Caco-2 (cell line): ENCODE data around the gene TIMMDC1. TPM values are rescaled to one million over a fixed set of nuclear protein-coding genes. Genes with fewer than 3 reads are reported as not detected.

ENCODE experiments used
- Bru-seq: library from RNA; stranded (reverse); fragments of 400-500 nt; gene quantifications from one replicate; lab custom pipeline; 2021; lab: Mats Ljungman, UMichigan
- BruChase-seq, 2 experiments: library from RNA; stranded (reverse); fragments of 400-500 nt; gene quantifications; one replicate each; lab custom pipeline; 2021; lab: Mats Ljungman, UMichigan
- BruUV-seq: library from RNA; stranded (reverse); fragments of 400-500 nt; replicated peaks from 2 replicates; lab custom pipeline; 2021; lab: Mats Ljungman, UMichigan
- CTCF ChIA-PET: fragments of 300-600 bp; sonication (Branson Sonifier 250); formaldehyde crosslinking; loops from one replicate; lab custom pipeline; 2022; ENCODE audit warnings: antibody characterized with exemption; lab: Charles Lee
- POLR2A ChIA-PET: fragments of 300-600 bp; sonication (Branson Sonifier 250); formaldehyde crosslinking; loops from one replicate; lab custom pipeline; 2022; ENCODE audit warnings: antibody characterized with exemption; lab: Charles Lee
- DNase-seq, 2 experiments: peaks; one replicate each; pipeline versions ENCODE4 v3.0.0 to v3.0.0-alpha.2; 2020 to 2022
- H3K27me3 ChIP-seq: replicated peaks from 2 replicates; pipeline ENCODE4 v1.6.0; 2011; ENCODE audit warnings: low read length; ENCODE audit not compliant: control insufficient read depth, insufficient read depth
- H3K36me3 ChIP-seq: 2 replicates; pipeline ENCODE4 v1.5.1; 2011; ENCODE audit warnings: low read length; ENCODE audit not compliant: control insufficient read depth, insufficient read depth
- H3K4me1 ChIP-seq: fragments of 250-450 bp; sonication (Bioruptor Pico); 2 replicates; pipeline ENCODE4 v1.5.1; 2020; ENCODE audit warnings: mild to moderate bottlenecking
- H3K4me3 ChIP-seq: 2 replicates; pipeline ENCODE4 v1.5.1; 2011; ENCODE audit warnings: low read depth, mild to moderate bottlenecking, control low read depth, low read length
- H3K9me3 ChIP-seq: fragments of 250-450 bp; sonication (Bioruptor Pico); 2 replicates; pipeline ENCODE4 v1.5.1; 2020; ENCODE audit warnings: mild to moderate bottlenecking, moderate library complexity
- H3K27ac Mint-ChIP-seq: one replicate; pipeline ENCODE4 v1.8.0; 2022; ENCODE audit warnings: mixed read lengths; ENCODE audit not compliant: unreplicated experiment
- H3K27me3 Mint-ChIP-seq: one replicate; pipeline ENCODE4 v1.8.0; 2022; ENCODE audit warnings: mixed read lengths; ENCODE audit not compliant: insufficient read depth, unreplicated experiment
- H3K36me3 Mint-ChIP-seq: one replicate; pipeline ENCODE4 v1.8.0; 2022; ENCODE audit warnings: mild to moderate bottlenecking, mixed read lengths; ENCODE audit not compliant: insufficient read depth, unreplicated experiment
- H3K4me1 Mint-ChIP-seq: one replicate; pipeline ENCODE4 v1.8.0; 2022; ENCODE audit warnings: low read depth, mixed read lengths; ENCODE audit not compliant: unreplicated experiment
- H3K4me3 Mint-ChIP-seq: one replicate; pipeline ENCODE4 v1.8.0; 2022; ENCODE audit warnings: mild to moderate bottlenecking, moderate library complexity, mixed read lengths; ENCODE audit not compliant: unreplicated experiment
- H3K9me3 Mint-ChIP-seq: one replicate; pipeline ENCODE4 v1.8.0; 2022; ENCODE audit warnings: mixed read lengths; ENCODE audit not compliant: unreplicated experiment
- intact Hi-C: fragments of 100-400 bp; cut with micrococcal nuclease; formaldehyde crosslinking; loops from one replicate; pipeline ENCODE4 v1.10.0; 2022; ENCODE audit not compliant: unreplicated experiment
- long read RNA-seq: library from polyadenylated mRNA; stranded (forward); transcript quantifications from one replicate; pipeline ENCODE4 v2.0.0, GENCODE V29; 2022
- total RNA-seq: library from RNA; stranded (reverse); gene quantifications from 2 replicates; pipeline ENCODE4 v1.2.3, GENCODE V29; 2022
- TF ChIP-seq, protein P1 (sequence below), 2 experiments: fragments of 200-600 bp in 1 of 2; IDR thresholded peaks; 1 replicate in 1 of 2; 2 replicates in 1 of 2; pipeline versions ENCODE4 v1.5.1 to v1.8.0; 2011 to 2022; ENCODE audit warnings: antibody characterized with exemption in 1 of 2, control low read depth in 1 of 2, inconsistent platforms in 1 of 2, low read depth in 1 of 2, low read length in 1 of 2, mild to moderate bottlenecking in 1 of 2, moderate library complexity in 1 of 2; ENCODE audit not compliant: insufficient read depth in 1 of 2, severe bottlenecking in 1 of 2, unreplicated experiment in 1 of 2

TIMMDC1 gene, protein sequence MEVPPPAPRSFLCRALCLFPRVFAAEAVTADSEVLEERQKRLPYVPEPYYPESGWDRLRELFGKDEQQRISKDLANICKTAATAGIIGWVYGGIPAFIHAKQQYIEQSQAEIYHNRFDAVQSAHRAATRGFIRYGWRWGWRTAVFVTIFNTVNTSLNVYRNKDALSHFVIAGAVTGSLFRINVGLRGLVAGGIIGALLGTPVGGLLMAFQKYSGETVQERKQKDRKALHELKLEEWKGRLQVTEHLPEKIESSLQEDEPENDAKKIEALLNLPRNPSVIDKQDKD
- total RNA-seq (64.5 and 66.7 TPM in 2 replicates), Bru-seq, nascent RNA (percentile 75 among the genes with signal in this experiment), BruChase-seq, experiment 1, labeled RNA remaining after a 2-hour chase (percentile 78 among the genes with signal in this experiment), BruChase-seq, experiment 2, labeled RNA remaining after a 6-hour chase (percentile 74 among the genes with signal in this experiment)
- long read RNA-seq, transcript TIMMDC1-208 (7 exons, 2,394 nt) = major isoform, 52 of 63 reads
- long read RNA-seq, partial matches to known transcripts = 2 of 63 reads
- long read RNA-seq, other reads (novel, unspliced or antisense) = 7 of 63 reads

DNA sequence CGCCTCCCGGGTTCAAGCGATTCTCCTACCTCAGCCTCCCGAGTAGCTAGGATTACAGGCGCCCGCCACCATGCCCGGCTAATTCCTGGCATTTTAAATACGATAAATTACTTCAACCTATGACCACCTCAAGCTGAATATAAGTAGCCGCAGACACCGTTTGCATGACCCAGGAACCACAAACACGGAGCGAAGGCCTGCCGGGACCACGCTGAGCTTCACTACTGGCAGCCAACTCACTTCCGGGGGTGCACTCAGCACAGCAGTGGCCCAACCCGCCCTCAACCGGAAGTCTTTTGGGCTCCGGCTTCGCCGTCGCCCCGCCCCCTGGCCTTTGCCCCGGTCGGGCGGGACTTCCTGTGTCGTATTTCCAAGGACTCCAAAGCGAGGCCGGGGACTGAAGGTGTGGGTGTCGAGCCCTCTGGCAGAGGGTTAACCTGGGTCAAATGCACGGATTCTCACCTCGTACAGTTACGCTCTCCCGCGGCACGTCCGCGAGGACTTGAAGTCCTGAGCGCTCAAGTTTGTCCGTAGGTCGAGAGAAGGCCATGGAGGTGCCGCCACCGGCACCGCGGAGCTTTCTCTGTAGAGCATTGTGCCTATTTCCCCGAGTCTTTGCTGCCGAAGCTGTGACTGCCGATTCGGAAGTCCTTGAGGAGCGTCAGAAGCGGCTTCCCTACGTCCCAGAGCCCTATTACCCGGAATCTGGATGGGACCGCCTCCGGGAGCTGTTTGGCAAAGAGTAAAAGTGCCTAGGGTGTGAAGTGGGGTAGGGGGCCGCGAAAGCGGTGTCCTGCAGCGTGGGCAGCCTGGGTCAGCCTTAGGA is at the start of gene TIMMDC1:
Gene TIMMDC1, plus strand, starts transcription at position 362 of the 826 bp plus-strand sequence. Its CDS starts 187 bp downstream, at position 549.
- no peaks in the 10 kb centered on the region for H3K27me3 ChIP-seq
- H3K4me3 ChIP-seq = peak within 1 kb of the TSS; percentile 42
- POLR2A ChIA-PET = interaction anchor here (1.2 to 2.4 kb wide), 4 partner anchors 30 to 178 kb away, joined by 4 to 29 read pairs (median 8); partner anchors contain the start of genes COX17, POGLUT1 and TMEM39A
- Mint-ChIP-seq H3K9me3 (no peaks in the 10 kb centered on the region), H3K36me3 (peaks cover 10% of the 10 kb centered on the region), H3K4me3 (peak within 1 kb of the TSS; percentile 99), H3K27ac (peak within 1 kb of the TSS; percentile 98), H3K4me1 (peaks cover 12% of the 10 kb centered on the region), H3K27me3 (no peaks in the 10 kb centered on the region)
- no peaks in the 10 kb centered on the region for H3K9me3 ChIP-seq
- TF ChIP-seq, protein P1, sequence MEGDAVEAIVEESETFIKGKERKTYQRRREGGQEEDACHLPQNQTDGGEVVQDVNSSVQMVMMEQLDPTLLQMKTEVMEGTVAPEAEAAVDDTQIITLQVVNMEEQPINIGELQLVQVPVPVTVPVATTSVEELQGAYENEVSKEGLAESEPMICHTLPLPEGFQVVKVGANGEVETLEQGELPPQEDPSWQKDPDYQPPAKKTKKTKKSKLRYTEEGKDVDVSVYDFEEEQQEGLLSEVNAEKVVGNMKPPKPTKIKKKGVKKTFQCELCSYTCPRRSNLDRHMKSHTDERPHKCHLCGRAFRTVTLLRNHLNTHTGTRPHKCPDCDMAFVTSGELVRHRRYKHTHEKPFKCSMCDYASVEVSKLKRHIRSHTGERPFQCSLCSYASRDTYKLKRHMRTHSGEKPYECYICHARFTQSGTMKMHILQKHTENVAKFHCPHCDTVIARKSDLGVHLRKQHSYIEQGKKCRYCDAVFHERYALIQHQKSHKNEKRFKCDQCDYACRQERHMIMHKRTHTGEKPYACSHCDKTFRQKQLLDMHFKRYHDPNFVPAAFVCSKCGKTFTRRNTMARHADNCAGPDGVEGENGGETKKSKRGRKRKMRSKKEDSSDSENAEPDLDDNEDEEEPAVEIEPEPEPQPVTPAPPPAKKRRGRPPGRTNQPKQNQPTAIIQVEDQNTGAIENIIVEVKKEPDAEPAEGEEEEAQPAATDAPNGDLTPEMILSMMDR (IDR thresholded peaks at IDR 0.05; ENCODE audit: insufficient read depth in 1 of 2, low read depth in 1 of 2, low read length in 1 of 2, severe bottlenecking in 1 of 2, unreplicated experiment in 1 of 2) = no peak
- TSS peak; percentile 66 for BruUV-seq
- peak; percentile 96 to 97 for DNase-seq
- H3K4me1 ChIP-seq = 0 out of 2 replicates have a peak, but pooled peaks cover 7% of the 10 kb centered on the region
- CTCF ChIA-PET = interaction anchor here (0.7 to 1.0 kb wide), 2 partner anchors 35 to 75 kb away, joined by 3 to 5 read pairs; partner anchors contain the start of gene TMEM39A
- H3K36me3 ChIP-seq = no peaks in the 10 kb centered on the region
- intact Hi-C loops = loop anchor here (1.0 kb wide), 3 partner anchors 29 to 179 kb away; partner anchors contain the start of genes COX17 and TMEM39A

DNA sequence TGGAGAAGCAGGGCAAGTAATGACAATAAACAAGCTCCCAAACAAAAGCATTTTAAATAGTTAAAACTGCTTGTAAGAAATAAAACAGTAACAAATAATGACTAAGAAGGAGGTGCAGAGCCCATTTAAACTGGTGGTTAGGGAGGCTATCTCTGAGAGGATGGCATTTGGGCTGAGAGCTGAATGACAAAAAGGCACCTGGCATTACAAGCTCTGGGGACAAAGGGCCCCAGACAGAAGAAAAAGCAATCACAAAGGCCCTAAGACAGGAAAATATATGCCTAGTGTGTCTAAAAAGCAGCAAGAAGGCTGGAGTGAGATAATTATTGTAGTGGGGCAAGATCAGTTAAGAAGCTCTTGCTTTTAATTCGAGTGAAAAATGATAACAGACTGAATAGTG is 44.5 kb upstream of the TIMMDC1 start:
- DNase-seq = no peak
- Mint-ChIP-seq H3K4me3 (no peak overlapping the region), H3K4me1 (no peaks in the 10 kb centered on the region), H3K27ac (no peak overlapping the region), H3K9me3 (no peaks in the 10 kb centered on the region), H3K27me3 (no peaks in the 10 kb centered on the region), H3K36me3 (peaks cover 72% of the 10 kb centered on the region)
- BruUV-seq = no TSS peak
- TF ChIP-seq, protein P1 (IDR thresholded peaks at IDR 0.05; ENCODE audit: insufficient read depth in 1 of 2, low read depth in 1 of 2, low read length in 1 of 2, severe bottlenecking in 1 of 2, unreplicated experiment in 1 of 2) = no peak
- Histone ChIP-seq H3K4me3 (no peak overlapping the region), H3K36me3 (peaks cover 2% of the 10 kb centered on the region; the same call in 1 of the 2 replicates), H3K9me3 (no peaks in the 10 kb centered on the region), H3K27me3 (no peaks in the 10 kb centered on the region), H3K4me1 (no peaks in the 10 kb centered on the region)
- POLR2A ChIA-PET = interaction anchor here (1.3 kb wide), 1 partner anchor 10 kb away, joined by 3 read pairs; the partner anchor contains the start of gene TMEM39A
- CTCF ChIA-PET = no interaction called here
- intact Hi-C loops = no loop called here
